DND-41 (cell line): ENCODE results near the gene LRRC27.

ENCODE experiments used
- CTCF ChIP-seq: IDR thresholded peaks from 2 replicates; pipeline ENCODE4 v1.5.1; 2012; ENCODE audit warnings: borderline replicate concordance, low read length, moderate library complexity, mild to moderate bottlenecking; ENCODE audit not compliant: poor library complexity, severe bottlenecking; ENCODE audit errors: extremely low read depth
- EZH2 ChIP-seq: IDR thresholded peaks from 3 replicates; pipeline ENCODE4 v1.6.1; 2012; ENCODE audit warnings: borderline replicate concordance, low read depth, mild to moderate bottlenecking, moderate library complexity, low read length, inconsistent platforms; ENCODE audit not compliant: severe bottlenecking

GRCh38 chr10:132363376-132363775 is 31.4 kb downstream of the LRRC27 start:
- TF ChIP-seq CTCF (no peak), EZH2 (no peak)
